ENCODE results near the gene RPL7A.

DNA sequence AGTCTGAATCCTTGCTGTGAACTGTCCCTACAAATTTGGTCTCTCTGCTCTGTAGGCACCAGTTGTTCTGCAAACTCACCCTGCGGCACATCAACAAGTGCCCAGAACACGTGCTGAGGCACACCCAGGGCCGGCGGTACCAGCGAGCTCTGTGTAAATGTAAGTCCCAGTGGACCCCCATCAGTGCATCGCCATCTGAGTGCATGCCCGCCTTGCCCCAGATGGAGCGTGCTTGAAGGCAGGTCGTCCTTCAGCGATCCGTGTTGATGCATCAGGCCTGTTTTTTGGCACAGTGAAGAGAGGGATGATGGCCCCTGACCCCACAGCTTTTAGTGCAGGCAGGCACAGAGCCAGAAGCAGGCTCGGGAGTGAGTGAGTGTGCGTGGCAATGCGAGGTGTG, 9.6 kb downstream of the RPL7A start:
- TF ChIP-seq, protein P1, sequence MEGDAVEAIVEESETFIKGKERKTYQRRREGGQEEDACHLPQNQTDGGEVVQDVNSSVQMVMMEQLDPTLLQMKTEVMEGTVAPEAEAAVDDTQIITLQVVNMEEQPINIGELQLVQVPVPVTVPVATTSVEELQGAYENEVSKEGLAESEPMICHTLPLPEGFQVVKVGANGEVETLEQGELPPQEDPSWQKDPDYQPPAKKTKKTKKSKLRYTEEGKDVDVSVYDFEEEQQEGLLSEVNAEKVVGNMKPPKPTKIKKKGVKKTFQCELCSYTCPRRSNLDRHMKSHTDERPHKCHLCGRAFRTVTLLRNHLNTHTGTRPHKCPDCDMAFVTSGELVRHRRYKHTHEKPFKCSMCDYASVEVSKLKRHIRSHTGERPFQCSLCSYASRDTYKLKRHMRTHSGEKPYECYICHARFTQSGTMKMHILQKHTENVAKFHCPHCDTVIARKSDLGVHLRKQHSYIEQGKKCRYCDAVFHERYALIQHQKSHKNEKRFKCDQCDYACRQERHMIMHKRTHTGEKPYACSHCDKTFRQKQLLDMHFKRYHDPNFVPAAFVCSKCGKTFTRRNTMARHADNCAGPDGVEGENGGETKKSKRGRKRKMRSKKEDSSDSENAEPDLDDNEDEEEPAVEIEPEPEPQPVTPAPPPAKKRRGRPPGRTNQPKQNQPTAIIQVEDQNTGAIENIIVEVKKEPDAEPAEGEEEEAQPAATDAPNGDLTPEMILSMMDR (conservative IDR thresholded peaks at IDR 0.05; ENCODE audit: low read depth, low read length) = no peak
- no peak for TF ChIP-seq EZH2 (IDR thresholded peaks at IDR 0.05; ENCODE audit: low read length, unreplicated experiment)
- no peak for TF ChIP-seq EZH2phosphoT487 (IDR thresholded peaks at IDR 0.05; ENCODE audit: borderline replicate concordance, low read length)
